Bronchial epithelial cell (primary cell): ENCODE measurements around the gene ITGA1. TPM values are rescaled to one million over a fixed set of nuclear protein-coding genes. Genes with fewer than 3 reads are reported as not detected.

Experiments
- DNase-seq: peaks from one replicate; pipeline ENCODE4 v3.0.0-alpha.2; 2010; ENCODE audit warnings: low read depth
- FAIRE-seq: peaks from 2 replicates; lab custom pipeline; 2011; peaks lifted over from hg19 to GRCh38; lab: Jason Lieb, UNC
- H3K27me3 ChIP-seq: 2 replicates; pipeline ENCODE4 v1.5.1; 2011; ENCODE audit warnings: low read length; ENCODE audit not compliant: control insufficient read depth, insufficient read depth
- H3K36me3 ChIP-seq: 2 replicates; pipeline ENCODE4 v1.5.1; 2011; ENCODE audit warnings: low read length; ENCODE audit not compliant: control insufficient read depth, insufficient read depth
- H3K4me3 ChIP-seq: 2 replicates; pipeline ENCODE4 v1.5.1; 2011; ENCODE audit warnings: mild to moderate bottlenecking, low read depth, low read length, control low read depth
- total RNA-seq: library from RNA; depleted of rRNA; stranded (reverse); fragments of >200 nt; gene quantifications from 2 replicates; pipeline ENCODE4 v1.2.1, GENCODE V29; 2014
- TF ChIP-seq, protein P1 (sequence below): IDR thresholded peaks from 2 replicates; pipeline ENCODE4 v1.5.1; 2011; ENCODE audit warnings: mild to moderate bottlenecking, moderate library complexity, low read length, control low read depth, inconsistent platforms; ENCODE audit not compliant: insufficient read depth, severe bottlenecking

The ITGA1 gene
- total RNA-seq, 1 donor from 2014 or later, result 3.7 TPM

GRCh38 chr5:52870448-52870847 is 82.7 kb downstream of the ITGA1 start:
- DNase-seq, result peak; percentile 75
- Histone ChIP-seq H3K36me3 (no peaks in the 10 kb centered on the region), H3K4me3 (no peak overlapping the region), H3K27me3 (no peaks in the 10 kb centered on the region)
- FAIRE-seq, result no peak
- TF ChIP-seq, protein P1, sequence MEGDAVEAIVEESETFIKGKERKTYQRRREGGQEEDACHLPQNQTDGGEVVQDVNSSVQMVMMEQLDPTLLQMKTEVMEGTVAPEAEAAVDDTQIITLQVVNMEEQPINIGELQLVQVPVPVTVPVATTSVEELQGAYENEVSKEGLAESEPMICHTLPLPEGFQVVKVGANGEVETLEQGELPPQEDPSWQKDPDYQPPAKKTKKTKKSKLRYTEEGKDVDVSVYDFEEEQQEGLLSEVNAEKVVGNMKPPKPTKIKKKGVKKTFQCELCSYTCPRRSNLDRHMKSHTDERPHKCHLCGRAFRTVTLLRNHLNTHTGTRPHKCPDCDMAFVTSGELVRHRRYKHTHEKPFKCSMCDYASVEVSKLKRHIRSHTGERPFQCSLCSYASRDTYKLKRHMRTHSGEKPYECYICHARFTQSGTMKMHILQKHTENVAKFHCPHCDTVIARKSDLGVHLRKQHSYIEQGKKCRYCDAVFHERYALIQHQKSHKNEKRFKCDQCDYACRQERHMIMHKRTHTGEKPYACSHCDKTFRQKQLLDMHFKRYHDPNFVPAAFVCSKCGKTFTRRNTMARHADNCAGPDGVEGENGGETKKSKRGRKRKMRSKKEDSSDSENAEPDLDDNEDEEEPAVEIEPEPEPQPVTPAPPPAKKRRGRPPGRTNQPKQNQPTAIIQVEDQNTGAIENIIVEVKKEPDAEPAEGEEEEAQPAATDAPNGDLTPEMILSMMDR, result no peak

DNA sequence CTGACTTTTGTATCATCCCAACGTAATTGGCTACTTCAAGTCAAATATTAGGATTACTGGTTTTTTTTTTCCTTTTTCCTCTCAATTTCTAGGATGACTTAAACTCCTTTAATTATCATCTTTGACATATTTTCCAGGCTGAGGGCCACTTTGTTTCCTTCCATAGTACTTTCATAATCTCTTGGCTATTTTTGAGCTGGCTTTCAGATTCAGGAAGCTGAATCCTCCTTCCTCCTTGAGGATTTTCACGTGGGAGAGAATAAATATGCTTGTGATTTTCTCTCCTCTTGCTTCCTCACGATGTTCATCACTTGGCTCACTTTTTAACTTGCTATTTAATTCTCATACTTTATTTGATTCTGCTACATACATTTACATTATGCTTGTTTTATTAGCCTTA is 88.1 kb downstream of the ITGA1 start:
- DNase-seq (no peak), FAIRE-seq (no peak)
- Histone ChIP-seq H3K4me3 (no peak overlapping the region), H3K36me3 (no peaks in the 10 kb centered on the region), H3K27me3 (no peaks in the 10 kb centered on the region)
- TF ChIP-seq, protein P1, result no peak

GRCh38 chr5:52876456-52876855 is 88.7 kb downstream of the ITGA1 start:
- FAIRE-seq (no peak), DNase-seq (no peak)
- TF ChIP-seq, protein P1, result no peak
- Histone ChIP-seq H3K4me3 (no peak overlapping the region), H3K36me3 (no peaks in the 10 kb centered on the region), H3K27me3 (no peaks in the 10 kb centered on the region)

GRCh38 chr5:52878656-52879055 is 90.9 kb downstream of the ITGA1 start:
- Histone ChIP-seq H3K27me3 (no peaks in the 10 kb centered on the region), H3K36me3 (no peaks in the 10 kb centered on the region), H3K4me3 (no peak overlapping the region)
- DNase-seq, result no peak
- no peak for FAIRE-seq
- TF ChIP-seq, protein P1, result no peak

- no peak for FAIRE-seq
- DNase-seq, result peak; percentile 25
- Histone ChIP-seq H3K27me3 (no peaks in the 10 kb centered on the region), H3K36me3 (no peaks in the 10 kb centered on the region), H3K4me3 (no peak overlapping the region)
- TF ChIP-seq, protein P1, result no peak
Observed at GRCh38 chr5:52880541-52880940, 92.8 kb downstream of the ITGA1 start.

- Histone ChIP-seq H3K36me3 (no peaks in the 10 kb centered on the region), H3K27me3 (no peaks in the 10 kb centered on the region), H3K4me3 (no peak overlapping the region)
- TF ChIP-seq, protein P1, result no peak
- FAIRE-seq (no peak), DNase-seq (no peak)
Observed at GRCh38 chr5:52881468-52881867, 93.8 kb downstream of the ITGA1 start.
